ENCODE measurements around the gene FOSB.
A peak's percentile ranks its signal among the peaks of the same experiment; 100 is the strongest.

FOSB gene

DNA sequence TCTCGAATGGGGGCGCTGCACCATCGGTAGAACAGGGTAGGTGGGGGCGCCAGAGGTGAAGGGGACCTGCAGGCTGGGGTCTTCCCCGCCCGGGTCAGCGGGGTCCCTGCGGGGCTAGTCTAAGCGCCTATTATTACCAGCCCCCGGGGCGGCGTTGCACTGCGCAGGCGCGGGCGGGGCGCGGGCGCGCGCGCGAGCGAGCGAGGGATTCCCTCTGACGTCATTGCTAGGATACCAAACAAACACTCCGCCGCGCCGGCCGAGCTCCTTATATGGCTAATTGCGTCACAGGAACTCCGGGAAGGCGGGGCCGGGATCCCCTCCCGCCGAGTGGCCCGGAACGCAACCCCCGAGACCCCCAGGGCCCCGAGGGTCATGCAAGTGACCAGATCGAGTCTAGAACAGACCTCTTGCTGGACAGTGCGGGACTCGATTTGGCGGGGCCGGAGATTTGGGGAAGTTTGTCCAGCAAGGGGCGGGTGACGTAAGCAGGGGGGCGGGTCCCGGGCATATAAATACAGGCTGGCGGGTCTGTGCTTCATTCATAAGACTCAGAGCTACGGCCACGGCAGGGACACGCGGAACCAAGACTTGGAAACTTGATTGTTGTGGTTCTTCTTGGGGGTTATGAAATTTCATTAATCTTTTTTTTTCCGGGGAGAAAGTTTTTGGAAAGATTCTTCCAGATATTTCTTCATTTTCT is at the start of gene FOSB:
Gene FOSB (plus strand): TSS at position 541 of the 703 bp plus-strand sequence. CDS start 591 bp downstream, outside the sequence.
- Histone ChIP-seq H3K36me3 (ENCODE audit: control insufficient read depth, insufficient read depth, low read length) (no peaks in the 10 kb centered on the region), H3K9me3 (ENCODE audit: control insufficient read depth, insufficient read depth, low read length) (no peaks in the 10 kb centered on the region), H3K4me3 (ENCODE audit: low read length) (peak within 1 kb of the TSS; percentile 55; the same call in 1 of the 2 replicates), H3K27me3 (ENCODE audit: control insufficient read depth, insufficient read depth, low read length) (no peaks in the 10 kb centered on the region), H3K4me1 (ENCODE audit: control insufficient read depth, insufficient read depth, low read length) (no peaks in the 10 kb centered on the region), H3K27ac (ENCODE audit: low read length) (no peak within 1 kb of the TSS)
- no CpG with 5 or more reads among the region's 56 CpGs for WGBS (ENCODE audit: insufficient coverage, insufficient read length)
- DNase-seq (ENCODE audit: low read depth, low spot score), result no peak

DNA sequence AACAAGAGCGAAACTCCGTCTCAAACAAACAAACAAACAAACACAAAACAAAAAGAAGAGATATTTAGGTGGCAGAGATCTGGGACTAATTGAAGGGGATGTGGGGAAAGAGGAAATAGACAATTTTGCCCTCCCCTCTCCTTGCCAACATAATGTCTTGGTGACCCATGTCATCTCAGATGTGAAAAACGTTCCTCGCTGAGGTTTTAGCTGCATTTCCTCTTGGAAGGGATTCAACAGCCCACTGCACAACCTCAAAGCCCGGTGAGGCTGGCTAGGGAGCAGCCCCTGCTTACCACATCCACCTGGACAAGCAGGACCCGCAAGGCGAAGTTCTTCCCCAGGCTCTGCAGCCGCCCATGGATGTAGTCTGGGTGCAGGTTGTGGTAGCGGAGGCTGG is 49.0 kb upstream of the FOSB start:
- Histone ChIP-seq H3K27ac (ENCODE audit: low read length) (no peak overlapping the region), H3K4me3 (ENCODE audit: low read length) (no peak overlapping the region), H3K36me3 (ENCODE audit: control insufficient read depth, insufficient read depth, low read length) (peaks cover 20% of the 10 kb centered on the region), H3K9me3 (ENCODE audit: control insufficient read depth, insufficient read depth, low read length) (no peaks in the 10 kb centered on the region), H3K27me3 (ENCODE audit: control insufficient read depth, insufficient read depth, low read length) (no peaks in the 10 kb centered on the region), H3K4me1 (ENCODE audit: control insufficient read depth, insufficient read depth, low read length) (no peaks in the 10 kb centered on the region)
- no CpG with 5 or more reads among the region's 9 CpGs for WGBS (ENCODE audit: insufficient coverage, insufficient read length)
- no peak for DNase-seq (ENCODE audit: low read depth, low spot score)

DNA sequence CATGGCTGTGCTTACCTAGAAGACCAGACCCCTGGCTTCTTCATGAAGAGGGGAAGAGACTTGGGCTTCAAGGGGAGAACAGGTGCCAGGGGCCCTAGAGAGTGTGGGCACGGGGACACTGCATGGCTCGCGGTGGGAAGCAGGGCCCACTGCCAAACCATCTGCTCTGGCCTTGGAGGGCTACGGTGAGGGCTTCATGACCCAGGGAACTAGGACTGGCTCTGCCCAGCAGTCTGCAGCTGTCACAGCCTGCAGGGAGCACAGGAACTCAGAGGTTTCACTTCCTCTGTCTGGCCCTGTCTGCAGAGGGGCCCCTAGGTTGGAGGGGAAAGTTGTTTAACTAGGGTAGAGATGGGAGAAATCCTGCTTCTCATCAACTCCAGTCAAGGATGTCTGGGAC is 48.4 kb upstream of the FOSB start:
- no CpG with 5 or more reads among the region's 4 CpGs for WGBS (ENCODE audit: insufficient coverage, insufficient read length)
- no peak overlapping the region for H3K4me3 ChIP-seq (ENCODE audit: low read length)
- H3K27ac ChIP-seq (ENCODE audit: low read length), result no peak overlapping the region
- peaks cover 17% of the 10 kb centered on the region for H3K36me3 ChIP-seq (ENCODE audit: control insufficient read depth, insufficient read depth, low read length)
- no peaks in the 10 kb centered on the region for H3K9me3 ChIP-seq (ENCODE audit: control insufficient read depth, insufficient read depth, low read length)
- H3K4me1 ChIP-seq (ENCODE audit: control insufficient read depth, insufficient read depth, low read length), result no peaks in the 10 kb centered on the region
- H3K27me3 ChIP-seq (ENCODE audit: control insufficient read depth, insufficient read depth, low read length), result no peaks in the 10 kb centered on the region
- DNase-seq (ENCODE audit: low read depth, low spot score), result no peak

DNA sequence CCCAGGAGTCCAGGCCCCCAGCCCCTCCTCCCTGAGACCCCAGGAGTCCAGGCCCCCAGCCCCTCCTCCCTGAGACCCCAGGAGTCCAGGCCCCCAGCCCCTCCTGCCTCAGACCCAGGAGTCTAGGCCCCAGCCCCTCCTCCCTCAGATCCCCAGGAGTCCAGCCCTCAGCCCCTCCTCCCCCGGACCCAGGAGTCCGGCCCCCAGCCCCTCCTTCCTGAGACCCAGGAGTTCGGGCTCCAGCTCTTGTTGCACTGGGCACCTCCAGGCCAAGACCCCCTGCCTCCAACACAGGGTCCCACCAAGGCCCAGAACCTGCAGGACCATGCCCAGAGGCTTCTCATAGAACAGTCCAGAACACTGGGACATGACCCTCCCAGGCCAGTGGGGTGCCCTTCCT is 47.9 kb upstream of the FOSB start:
- DNase-seq (ENCODE audit: low read depth, low spot score), result no peak
- H3K27ac ChIP-seq (ENCODE audit: low read length), result no peak overlapping the region
- H3K27me3 ChIP-seq (ENCODE audit: control insufficient read depth, insufficient read depth, low read length), result no peaks in the 10 kb centered on the region
- H3K36me3 ChIP-seq (ENCODE audit: control insufficient read depth, insufficient read depth, low read length), result peaks cover 13% of the 10 kb centered on the region
- H3K4me1 ChIP-seq (ENCODE audit: control insufficient read depth, insufficient read depth, low read length), result no peaks in the 10 kb centered on the region
- H3K4me3 ChIP-seq (ENCODE audit: low read length), result no peak overlapping the region
- no peaks in the 10 kb centered on the region for H3K9me3 ChIP-seq (ENCODE audit: control insufficient read depth, insufficient read depth, low read length)
- WGBS (ENCODE audit: insufficient coverage, insufficient read length), result no CpG with 5 or more reads among the region's 3 CpGs

DNA sequence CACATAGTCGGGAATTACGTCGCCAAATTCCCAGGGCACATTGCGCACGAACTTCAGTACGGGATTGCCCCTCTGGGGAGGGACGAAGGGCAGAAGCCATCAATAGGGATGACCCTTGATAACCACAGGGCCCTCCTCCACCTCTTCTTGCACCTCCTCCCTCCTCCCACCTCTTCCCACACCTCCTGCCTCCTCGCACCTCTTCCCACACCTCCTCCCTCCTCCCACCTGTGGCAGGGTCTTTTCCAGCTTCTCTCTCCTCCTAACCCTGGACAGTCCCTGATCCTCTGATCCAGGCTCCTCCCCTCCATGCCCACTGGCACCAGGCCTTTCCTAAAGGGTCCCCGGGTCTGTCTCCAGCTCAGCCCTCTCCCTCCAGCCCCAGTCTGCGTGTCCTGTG is 47.4 kb upstream of the FOSB start:
- Histone ChIP-seq H3K27ac (ENCODE audit: low read length) (no peak overlapping the region), H3K27me3 (ENCODE audit: control insufficient read depth, insufficient read depth, low read length) (no peaks in the 10 kb centered on the region), H3K4me1 (ENCODE audit: control insufficient read depth, insufficient read depth, low read length) (no peaks in the 10 kb centered on the region), H3K36me3 (ENCODE audit: control insufficient read depth, insufficient read depth, low read length) (peaks cover 13% of the 10 kb centered on the region), H3K9me3 (ENCODE audit: control insufficient read depth, insufficient read depth, low read length) (no peaks in the 10 kb centered on the region), H3K4me3 (ENCODE audit: low read length) (no peak overlapping the region)
- no CpG with 5 or more reads among the region's 10 CpGs for WGBS (ENCODE audit: insufficient coverage, insufficient read length)
- no peak for DNase-seq (ENCODE audit: low read depth, low spot score)

DNA sequence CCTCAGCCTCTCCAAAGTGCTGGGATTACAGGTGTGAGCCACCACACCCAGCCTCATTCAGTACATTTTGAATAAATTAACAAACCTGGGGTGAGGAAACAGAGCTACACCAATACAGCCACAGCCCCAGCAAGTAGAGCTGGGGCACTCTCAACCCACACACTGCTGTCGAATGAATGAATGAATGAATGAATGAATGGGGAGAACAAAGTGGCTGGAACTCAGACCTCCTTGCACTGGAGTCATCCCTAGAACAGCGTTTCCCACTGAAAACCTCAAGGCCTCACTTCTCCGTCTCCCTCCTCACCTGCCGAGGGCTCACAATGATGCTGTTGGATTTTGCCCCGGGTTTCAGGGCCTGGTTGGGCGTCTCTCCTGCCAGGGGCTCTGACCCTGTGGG is 46.9 kb upstream of the FOSB start:
- DNase-seq (ENCODE audit: low read depth, low spot score), result no peak
- no CpG with 5 or more reads among the region's 6 CpGs for WGBS (ENCODE audit: insufficient coverage, insufficient read length)
- H3K36me3 ChIP-seq (ENCODE audit: control insufficient read depth, insufficient read depth, low read length), result peaks cover 11% of the 10 kb centered on the region
- no peaks in the 10 kb centered on the region for H3K4me1 ChIP-seq (ENCODE audit: control insufficient read depth, insufficient read depth, low read length)
- H3K9me3 ChIP-seq (ENCODE audit: control insufficient read depth, insufficient read depth, low read length), result no peaks in the 10 kb centered on the region
- H3K4me3 ChIP-seq (ENCODE audit: low read length), result no peak overlapping the region
- no peak overlapping the region for H3K27ac ChIP-seq (ENCODE audit: low read length)
- H3K27me3 ChIP-seq (ENCODE audit: control insufficient read depth, insufficient read depth, low read length), result no peaks in the 10 kb centered on the region

DNA sequence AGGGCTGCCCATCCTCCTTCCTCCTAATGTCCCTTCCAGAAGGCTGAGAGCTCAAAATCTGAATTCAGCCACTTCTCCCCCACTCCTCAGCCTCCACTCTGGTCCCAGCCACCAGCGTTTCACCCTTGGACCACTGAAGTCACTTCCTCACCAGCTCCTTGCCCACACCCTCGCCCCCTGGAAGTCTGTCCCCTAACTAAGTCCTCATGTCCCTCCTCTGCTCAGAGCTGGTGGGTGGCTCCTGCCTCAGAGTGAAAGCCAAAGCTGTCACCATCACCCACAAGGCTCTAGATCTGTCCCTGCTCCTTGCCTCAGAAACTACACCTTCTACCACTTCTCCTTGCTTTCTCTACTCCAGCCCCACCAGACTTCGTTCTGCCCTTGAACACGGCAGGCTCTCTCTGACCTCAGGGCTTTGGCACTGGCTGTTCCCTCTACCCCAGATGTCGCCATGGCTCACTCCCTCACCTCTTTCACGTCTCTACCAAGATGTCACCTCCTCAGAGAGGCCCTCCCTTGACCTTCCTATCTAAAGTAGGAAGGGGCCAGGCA is 45.8 kb upstream of the FOSB start:
- no CpG with 5 or more reads among the region's 6 CpGs for WGBS (ENCODE audit: insufficient coverage, insufficient read length)
- no peak for DNase-seq (ENCODE audit: low read depth, low spot score)
- Histone ChIP-seq H3K9me3 (ENCODE audit: control insufficient read depth, insufficient read depth, low read length) (no peaks in the 10 kb centered on the region), H3K27me3 (ENCODE audit: control insufficient read depth, insufficient read depth, low read length) (no peaks in the 10 kb centered on the region), H3K4me3 (ENCODE audit: low read length) (no peak overlapping the region), H3K27ac (ENCODE audit: low read length) (no peak overlapping the region), H3K4me1 (ENCODE audit: control insufficient read depth, insufficient read depth, low read length) (no peaks in the 10 kb centered on the region), H3K36me3 (ENCODE audit: control insufficient read depth, insufficient read depth, low read length) (peaks cover 6% of the 10 kb centered on the region; the same call in 1 of the 2 replicates)

DNA sequence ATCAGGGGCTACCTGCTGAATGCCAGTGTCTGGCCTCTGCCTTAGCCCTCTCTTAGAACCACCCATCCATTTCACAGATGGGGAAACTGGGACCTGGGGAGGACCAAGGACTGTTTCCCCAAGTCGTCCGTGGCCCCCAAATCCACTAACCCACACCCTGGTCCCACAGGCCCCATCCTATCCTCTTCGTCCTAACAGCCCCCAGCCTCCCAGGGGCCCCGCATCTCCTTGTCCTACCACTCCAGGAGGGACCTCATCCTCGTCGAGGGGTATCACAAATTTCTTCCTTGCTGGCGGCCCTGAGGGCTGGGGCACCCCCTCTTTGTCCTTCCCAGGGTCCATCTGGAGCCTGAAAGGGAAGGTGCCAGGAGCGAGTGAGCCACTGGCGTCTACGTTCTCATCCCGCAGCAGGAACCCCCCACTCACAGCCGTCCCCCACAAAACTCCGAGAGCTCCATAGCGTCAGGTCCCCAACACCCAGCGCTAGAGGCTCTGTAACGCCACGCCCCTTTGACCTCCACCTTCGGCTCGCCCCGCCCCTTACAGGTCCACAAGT is 44.7 kb upstream of the FOSB start:
- Histone ChIP-seq H3K36me3 (ENCODE audit: control insufficient read depth, insufficient read depth, low read length) (peaks cover 6% of the 10 kb centered on the region; the same call in 1 of the 2 replicates), H3K27ac (ENCODE audit: low read length) (no peak overlapping the region), H3K27me3 (ENCODE audit: control insufficient read depth, insufficient read depth, low read length) (no peaks in the 10 kb centered on the region), H3K9me3 (ENCODE audit: control insufficient read depth, insufficient read depth, low read length) (no peaks in the 10 kb centered on the region), H3K4me3 (ENCODE audit: low read length) (peak overlapping the region; percentile 65; the same call in 1 of the 2 replicates), H3K4me1 (ENCODE audit: control insufficient read depth, insufficient read depth, low read length) (no peaks in the 10 kb centered on the region)
- no CpG with 5 or more reads among the region's 20 CpGs for WGBS (ENCODE audit: insufficient coverage, insufficient read length)
- no peak for DNase-seq (ENCODE audit: low read depth, low spot score)

DNA sequence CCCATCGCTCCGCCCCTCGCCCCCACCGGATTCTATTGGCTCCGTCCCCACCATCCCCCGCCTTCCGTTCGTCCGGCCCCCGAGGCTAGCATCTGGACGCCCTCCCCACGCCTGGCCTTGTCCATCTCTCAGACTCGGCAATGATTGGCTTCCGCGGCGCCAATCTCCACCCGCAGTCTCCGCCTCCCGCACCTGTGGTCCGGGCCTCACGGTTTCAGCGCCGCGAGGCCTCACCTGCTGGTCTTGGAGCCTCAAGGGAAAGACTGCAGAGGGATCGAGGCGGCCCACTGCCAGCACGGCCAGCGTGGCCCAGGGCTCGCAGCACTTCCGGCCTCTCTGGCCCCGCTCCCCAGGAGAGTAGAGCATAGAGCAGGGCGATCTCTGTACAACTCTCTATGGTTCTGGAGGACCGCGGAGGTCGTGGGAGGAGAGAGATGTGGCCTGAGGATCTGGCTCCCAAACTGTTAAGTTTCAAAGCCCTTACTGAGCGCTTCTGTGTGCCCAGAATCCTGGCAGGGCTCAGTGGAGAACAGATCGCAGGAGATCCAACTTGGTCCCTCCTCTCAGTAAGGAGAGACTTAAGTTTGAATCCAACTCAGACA is 44.1 kb upstream of the FOSB start, which contains the start of gene ERCC1:
Gene ERCC1 (minus strand): TSS at position 329 of the 602 bp plus-strand sequence. CDS start 543 bp downstream, outside the sequence.
- Histone ChIP-seq H3K4me1 (ENCODE audit: control insufficient read depth, insufficient read depth, low read length) (no peaks in the 10 kb centered on the region), H3K9me3 (ENCODE audit: control insufficient read depth, insufficient read depth, low read length) (no peaks in the 10 kb centered on the region), H3K36me3 (ENCODE audit: control insufficient read depth, insufficient read depth, low read length) (peaks cover 6% of the 10 kb centered on the region; the same call in 1 of the 2 replicates), H3K27me3 (ENCODE audit: control insufficient read depth, insufficient read depth, low read length) (no peaks in the 10 kb centered on the region), H3K4me3 (ENCODE audit: low read length) (peak within 1 kb of the TSS; percentile 65; the same call in 1 of the 2 replicates), H3K27ac (ENCODE audit: low read length) (peak within 1 kb of the TSS; percentile 80)
- no CpG with 5 or more reads among the region's 37 CpGs for WGBS (ENCODE audit: insufficient coverage, insufficient read length)
- no peak for DNase-seq (ENCODE audit: low read depth, low spot score)

DNA sequence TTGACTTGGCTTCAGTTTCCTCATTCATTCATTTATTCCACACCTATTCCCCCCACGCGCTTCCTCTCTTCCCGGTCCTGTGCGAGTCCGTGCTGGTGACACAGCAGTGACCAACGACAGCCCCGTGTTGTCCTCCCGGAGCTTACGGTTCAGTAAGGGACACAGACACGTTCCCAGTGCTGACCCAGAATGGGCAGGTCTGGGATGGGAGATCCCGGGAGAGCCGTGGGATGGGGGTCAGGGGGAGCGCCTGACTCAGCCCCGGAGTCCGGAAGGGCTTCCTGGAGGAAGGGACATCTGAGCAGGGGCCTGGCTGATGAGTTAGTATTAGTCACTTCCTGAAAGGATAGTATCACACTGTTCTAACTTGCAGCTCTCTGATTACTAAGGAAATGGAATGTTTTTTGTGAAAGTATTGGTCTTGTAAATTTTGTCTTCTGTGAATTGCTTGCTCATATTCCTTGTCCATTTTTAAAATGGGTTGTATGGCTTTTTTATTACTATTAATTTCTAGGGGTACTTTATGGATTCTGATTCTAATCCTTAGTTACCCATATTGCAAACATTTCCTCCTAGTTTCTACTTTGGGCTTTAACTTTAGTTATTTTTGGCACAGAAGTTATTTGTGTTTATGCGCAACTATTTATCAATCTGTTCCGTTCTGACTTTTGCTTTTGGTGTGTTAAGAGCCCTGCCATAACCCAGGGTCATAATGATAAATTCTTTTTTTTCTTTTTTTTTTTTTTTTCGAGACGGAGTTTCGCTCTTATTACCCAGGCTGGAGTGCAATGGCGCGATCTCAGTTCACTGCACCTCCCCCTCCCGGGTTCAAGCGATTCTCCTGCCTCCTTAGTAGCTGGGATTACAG is 43.4 kb upstream of the FOSB start:
- Histone ChIP-seq H3K36me3 (ENCODE audit: control insufficient read depth, insufficient read depth, low read length) (peaks cover 4% of the 10 kb centered on the region; the same call in 1 of the 2 replicates), H3K4me1 (ENCODE audit: control insufficient read depth, insufficient read depth, low read length) (no peaks in the 10 kb centered on the region), H3K27ac (ENCODE audit: low read length) (peak overlapping the region; percentile 80), H3K27me3 (ENCODE audit: control insufficient read depth, insufficient read depth, low read length) (no peaks in the 10 kb centered on the region), H3K4me3 (ENCODE audit: low read length) (peak overlapping the region; percentile 65; the same call in 1 of the 2 replicates), H3K9me3 (ENCODE audit: control insufficient read depth, insufficient read depth, low read length) (no peaks in the 10 kb centered on the region)
- no peak for DNase-seq (ENCODE audit: low read depth, low spot score)
- WGBS (ENCODE audit: insufficient coverage, insufficient read length), result no CpG with 5 or more reads among the region's 24 CpGs
